Keratinocyte (primary cell): Measurements from ENCODE around the gene PCDHAC1.

Experiments
- CTCF ChIP-seq, 3 experiments: IDR thresholded peaks in 1 of 3; conservative IDR thresholded peaks in 1 of 3; optimal IDR thresholded peaks in 1 of 3; 2 replicates in 2 of 3; 3 replicates in 1 of 3; pipeline versions ENCODE3 to v1.5.1; 2011; ENCODE audit warnings: low read length in 3 of 3, mild to moderate bottlenecking in 3 of 3, moderate library complexity in 2 of 3, control low read depth in 1 of 3, inconsistent platforms in 1 of 3; ENCODE audit not compliant: insufficient read depth in 2 of 3; ENCODE audit errors: extremely low read depth in 1 of 3
- EZH2 ChIP-seq: IDR thresholded peaks from one replicate; pipeline ENCODE4 v1.6.1; 2012; ENCODE audit warnings: inconsistent platforms, mild to moderate bottlenecking, low read length, moderate library complexity

- TF ChIP-seq CTCF (optimal IDR thresholded peaks at IDR 0.05 in 1 of 3, IDR thresholded peaks at IDR 0.05 in 1 of 3, conservative IDR thresholded peaks at IDR 0.05 in 1 of 3; ENCODE audit: extremely low read depth in 1 of 3, insufficient read depth in 2 of 3, low read length in 3 of 3), result no peak
- TF ChIP-seq EZH2, result no peak
Observed at GRCh38 chr5:140953234-140953633, 27.1 kb downstream of the PCDHAC1 start.
